GM19463 (cell line): ENCODE measurements around the gene TTC32.
A peak's percentile ranks its signal among the peaks of the same experiment; 100 is the strongest.
"Not testable (repeated sequence)": the region's sequence is repeated elsewhere in the genome, so short reads cannot be mapped to it uniquely, and the experiment has no call there.

Experiments used
- ATAC-seq: cut with Tn5 transposase; IDR thresholded peaks from one replicate; pipeline ENCODE4 v1.9.1; 2021; ENCODE audit warnings: mild to moderate bottlenecking, moderate library complexity; ENCODE audit not compliant: unreplicated experiment

Gene TTC32

DNA sequence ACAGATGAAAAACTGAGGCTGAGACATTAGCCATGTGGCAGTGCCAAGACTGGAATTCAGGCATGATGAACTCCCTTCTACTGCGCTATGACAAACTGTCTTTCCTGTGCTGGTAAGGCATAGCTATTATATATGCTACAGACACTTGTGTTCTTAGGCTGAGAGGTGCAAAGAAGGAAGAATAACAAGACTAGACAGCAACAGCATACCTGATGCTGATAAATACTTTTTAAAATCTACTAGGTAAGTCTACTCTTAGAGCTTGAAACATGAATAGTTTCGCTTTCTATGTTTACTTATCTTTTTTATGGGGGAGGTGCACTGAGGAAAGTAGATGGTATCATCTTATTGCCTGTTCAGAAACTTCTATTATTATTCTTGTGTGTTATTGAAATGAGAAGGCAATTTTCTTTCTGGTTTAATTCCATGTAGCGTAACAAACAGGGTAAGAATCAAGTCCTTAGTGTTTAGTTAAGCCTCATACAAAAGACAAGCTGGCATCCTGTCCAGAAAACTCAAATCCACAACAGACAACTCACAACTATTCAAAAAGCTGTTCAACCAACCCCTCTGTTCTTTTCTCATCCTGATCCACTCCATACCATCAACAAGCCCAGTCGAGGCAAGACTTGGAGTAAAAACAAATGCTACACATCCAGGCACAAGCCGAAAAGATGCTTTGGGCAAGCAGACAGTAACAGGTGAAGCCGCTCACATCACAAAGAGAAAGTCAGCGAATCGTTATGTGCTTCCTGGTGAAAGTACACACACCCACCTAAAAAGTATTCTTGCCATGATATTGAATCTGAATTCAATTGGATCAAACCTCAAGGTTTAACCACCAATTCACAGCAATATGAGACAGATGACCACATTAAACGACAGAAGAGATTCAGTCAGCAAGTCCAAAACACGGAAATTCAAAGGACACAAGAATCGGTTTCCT, 1.5 kb downstream of the TTC32 start:
- ATAC-seq = peak; percentile 22

DNA sequence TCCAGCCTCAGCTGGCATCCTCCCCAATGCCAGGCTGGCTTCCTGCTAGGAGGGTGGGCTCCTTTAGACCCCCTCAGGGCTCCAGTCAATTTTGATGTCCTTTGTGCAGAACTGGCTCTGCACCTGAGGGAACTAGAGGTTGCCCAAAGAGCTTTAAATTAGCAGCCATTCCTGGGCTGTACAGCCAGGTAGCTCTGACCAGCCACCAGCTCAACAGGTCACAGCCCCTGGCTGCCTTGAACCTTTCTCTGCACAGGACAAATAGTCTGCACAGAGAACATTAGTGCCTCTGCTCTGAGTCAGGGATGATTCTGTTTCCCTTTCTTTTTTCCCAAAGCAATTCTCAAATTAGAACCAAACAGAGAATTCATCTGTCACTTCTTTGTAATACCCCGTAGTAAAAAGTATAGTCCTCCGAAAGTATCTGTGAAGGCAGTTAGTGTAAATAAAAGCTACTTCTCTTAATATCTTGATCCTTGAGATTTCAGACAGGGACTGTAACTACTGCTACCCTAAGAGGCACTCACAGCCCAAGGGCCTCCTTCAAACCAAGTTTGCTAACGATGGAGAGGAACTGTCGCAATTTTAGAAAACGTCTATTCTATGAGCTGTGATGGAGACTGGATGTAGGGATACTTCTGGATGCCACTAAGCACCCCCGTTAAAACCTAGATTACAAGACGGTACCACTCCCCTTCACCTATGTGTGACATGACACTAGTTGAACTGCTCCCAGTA, 3.0 kb downstream of the TTC32 start:
- ATAC-seq = no peak

DNA sequence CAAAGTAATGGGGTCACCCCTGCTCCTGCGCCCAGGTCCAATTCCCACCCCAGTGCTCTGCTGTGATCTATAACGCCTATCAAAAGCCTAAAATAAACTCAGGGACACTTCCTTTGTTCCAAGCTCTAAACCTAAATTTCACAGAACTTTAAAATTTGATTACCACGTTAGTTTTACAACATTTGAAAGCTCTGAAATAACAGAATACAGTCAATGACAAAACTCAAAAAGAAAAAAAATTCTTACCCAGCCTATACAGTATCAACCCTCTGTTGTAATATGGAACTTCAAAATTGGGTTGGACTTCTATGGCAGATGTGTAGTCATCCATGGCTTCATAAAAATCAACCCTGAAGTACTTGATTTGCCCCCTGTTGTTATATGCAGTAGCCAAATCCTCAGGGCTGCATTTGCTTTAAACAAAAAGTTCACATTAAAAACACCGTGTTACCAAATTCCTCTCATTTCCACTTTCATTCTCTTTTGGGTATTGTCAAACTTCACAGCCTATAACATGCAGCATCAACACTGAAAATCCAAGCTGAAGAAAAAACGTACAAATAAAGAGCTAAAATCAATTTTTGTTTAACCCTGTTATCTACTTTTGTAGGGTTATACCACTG, 4.0 kb downstream of the TTC32 start:
- no peak for ATAC-seq

DNA sequence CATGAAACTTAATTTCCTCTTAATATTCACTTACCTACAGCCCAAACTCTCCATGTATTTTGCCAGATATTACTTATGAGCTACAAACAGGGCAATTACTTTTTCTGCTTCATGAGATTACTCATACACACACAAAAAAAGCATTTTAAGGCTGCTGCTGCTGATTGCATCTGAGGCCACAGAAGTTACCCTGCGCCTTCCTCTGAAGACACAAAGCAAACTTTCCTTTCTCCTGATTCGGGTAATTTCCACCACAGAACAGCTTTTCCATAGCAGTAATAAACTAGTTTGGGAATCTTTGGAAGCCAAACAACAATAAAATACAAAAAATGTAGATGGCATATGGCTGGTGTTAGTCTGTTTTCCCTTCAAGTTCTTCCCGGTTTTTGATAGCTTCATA, 6.2 kb downstream of the TTC32 start:
- no peak for ATAC-seq

DNA sequence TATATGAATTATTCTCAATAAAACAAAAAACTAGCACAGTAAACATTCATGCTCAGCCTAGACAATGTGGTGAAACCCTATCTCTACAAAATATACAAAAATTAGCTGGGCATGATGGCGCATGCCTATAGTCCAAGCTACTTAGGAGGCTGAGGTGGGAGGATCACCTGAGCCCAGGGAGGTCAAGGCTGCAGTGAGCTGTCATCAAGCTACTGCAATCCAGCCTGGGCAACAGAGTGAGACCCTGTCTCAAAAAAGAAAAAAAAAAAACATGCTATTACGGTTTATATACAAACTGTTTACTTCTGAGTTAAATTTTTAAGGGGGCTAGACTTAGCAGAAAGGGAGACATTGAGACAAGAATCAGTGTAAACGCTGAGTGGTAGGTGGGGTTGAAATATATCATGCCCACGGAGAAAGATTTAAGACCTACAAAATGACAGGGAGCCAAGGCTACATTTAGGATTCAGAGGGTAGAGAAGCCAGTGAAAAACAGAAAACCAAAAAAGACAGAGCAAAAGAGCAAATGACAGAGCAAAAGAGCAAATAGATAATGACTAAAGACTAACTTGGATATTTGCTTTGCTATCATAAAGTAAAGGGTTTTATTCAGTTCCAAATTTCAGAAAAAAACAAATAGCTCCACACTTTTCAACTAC, 7.5 kb downstream of the TTC32 start:
- peak; percentile 12 for ATAC-seq

DNA sequence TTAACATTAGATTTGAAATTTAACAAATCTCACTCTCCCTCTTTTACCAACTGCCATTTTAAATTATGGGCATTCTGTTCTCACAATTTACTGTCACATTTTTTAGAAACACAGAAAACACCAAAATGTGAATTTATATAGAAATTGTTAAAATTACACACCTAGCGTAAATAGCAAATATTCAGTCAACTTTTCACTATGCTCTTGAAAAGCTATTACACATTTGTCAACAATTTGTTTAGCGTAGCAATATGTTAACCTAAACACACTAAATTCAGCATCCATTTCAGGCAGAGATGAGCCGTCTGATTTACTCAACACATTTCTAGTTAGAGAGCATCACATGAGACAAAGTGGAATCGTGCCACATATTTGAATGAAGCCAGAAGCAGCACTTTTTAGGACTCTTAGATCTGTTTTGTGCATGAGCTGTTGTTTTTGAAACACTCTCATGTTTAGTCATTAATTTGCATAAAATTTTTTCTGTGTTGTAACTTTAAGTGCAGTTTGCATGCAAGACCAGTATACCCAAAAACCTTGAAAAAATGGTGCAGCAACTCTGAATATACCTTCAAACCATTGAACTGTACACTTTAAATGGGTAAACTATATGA, 8.2 kb downstream of the TTC32 start:
- ATAC-seq = peak; percentile 67

DNA sequence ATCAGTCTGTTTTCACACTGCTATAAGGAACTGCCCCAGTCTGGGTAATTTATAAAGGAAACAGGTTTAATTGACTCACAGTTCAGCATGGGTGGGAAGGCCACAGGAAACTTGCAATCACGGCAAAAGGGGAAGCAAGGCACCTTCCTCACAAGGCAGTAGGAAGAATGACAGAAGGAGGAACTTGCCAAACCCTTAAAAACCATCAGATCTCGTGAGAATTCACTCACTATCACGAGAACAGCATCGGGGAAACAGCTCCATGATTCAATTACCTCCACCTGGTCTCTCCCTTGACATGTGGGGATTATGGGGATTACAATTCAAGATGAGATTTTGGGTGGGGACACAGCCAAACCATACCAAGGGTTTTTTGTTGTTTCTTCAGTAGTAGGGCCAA, 9.8 kb downstream of the TTC32 start:
- ATAC-seq = not testable (repeated sequence)

DNA sequence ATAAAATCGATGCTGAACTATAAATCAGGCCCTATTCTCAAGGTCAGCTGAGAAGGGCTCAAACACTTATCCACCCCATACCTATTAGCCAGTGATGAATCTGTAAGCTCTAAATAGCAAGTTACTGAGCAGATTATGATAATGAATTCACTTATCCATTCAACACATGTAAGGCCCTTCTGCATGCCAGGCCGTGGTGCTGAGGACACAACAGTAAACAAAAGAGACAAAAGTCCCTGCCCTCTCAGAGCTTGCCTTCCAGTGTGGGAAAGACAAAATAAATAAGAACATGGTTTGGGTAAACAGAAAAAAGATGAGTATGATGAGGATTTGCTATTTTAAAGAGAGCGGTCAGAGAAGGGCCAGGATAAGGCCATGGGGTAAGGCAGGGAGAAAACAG, 11.7 kb downstream of the TTC32 start:
- ATAC-seq = no peak

DNA sequence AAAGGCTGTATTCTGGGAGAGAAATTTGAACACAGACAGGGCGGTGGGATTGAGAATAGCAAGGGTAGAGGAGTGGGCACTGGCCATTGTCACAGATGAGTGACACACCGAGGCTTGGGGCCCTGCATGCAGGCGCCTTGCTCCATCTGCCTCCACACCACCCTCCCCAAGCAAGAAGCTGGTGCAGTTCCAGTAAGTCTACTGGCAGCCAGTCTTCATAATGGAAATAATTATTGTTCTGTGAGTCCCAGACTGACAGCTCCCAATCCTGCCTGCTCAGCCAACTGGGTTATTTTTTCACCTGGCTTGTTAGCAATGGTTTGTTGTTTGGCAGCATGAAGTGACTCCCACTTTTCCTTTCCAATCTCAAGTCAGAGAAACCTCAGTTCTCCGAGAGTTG, 13.0 kb downstream of the TTC32 start:
- no peak for ATAC-seq

DNA sequence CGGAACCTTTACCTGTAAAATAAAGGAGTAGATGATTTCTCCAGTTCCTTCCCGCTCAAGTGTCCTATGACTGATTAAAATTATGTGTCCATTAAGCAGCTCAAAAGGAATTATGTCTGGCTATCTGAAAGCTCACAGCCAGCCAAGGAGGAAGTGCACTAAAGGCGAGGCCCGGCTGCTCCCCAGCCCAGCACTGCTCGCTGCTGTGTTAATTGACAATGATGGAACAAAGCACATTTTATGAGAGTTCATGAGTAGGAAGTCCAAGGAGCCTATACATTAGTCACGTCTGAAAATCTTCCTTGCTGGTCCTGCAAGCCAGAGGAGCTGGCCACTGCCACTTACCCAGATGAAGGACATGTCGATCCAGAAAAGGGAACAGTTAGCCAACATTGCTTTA, 14.3 kb downstream of the TTC32 start:
- ATAC-seq = no peak

DNA sequence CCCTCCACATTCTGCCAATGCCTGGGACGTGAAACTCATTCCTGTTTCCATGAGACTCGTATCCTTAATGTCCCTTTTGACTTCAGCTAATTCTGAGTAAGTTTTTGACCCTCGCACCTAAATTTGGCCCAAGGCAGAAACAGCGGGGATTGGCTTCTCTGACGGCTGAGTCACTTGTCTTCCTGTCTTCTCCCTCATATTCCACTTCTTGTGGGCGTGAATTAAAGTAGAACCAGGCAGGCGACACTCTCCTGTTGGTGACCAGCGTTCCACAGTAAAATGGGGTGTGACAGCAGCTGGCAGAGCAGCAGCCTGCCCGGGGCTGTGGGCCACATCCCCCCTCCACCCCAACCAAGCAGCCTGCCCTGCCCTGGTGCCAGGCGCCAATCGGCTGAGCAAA, 15.5 kb downstream of the TTC32 start:
- ATAC-seq = no peak

DNA sequence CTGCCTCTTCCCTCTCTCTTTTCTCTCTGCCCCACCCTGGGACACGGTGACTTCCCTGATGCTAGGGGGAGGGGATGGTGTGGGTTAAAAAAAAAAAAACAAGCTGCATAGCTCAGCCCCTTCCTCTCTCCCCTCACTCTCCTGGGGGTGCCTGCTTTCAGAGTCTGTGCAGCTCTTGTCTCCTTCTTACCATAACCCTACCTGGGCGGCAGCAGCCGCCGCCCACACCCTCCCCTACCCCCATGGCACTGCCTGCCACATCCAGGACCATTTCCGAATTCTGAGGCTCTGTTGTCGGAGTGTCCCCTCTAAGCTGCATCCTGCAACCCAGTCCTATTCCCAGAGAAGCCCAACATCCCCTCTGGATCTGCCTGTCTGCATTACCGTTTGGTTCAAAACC, 16.0 kb downstream of the TTC32 start:
- ATAC-seq = no peak

DNA sequence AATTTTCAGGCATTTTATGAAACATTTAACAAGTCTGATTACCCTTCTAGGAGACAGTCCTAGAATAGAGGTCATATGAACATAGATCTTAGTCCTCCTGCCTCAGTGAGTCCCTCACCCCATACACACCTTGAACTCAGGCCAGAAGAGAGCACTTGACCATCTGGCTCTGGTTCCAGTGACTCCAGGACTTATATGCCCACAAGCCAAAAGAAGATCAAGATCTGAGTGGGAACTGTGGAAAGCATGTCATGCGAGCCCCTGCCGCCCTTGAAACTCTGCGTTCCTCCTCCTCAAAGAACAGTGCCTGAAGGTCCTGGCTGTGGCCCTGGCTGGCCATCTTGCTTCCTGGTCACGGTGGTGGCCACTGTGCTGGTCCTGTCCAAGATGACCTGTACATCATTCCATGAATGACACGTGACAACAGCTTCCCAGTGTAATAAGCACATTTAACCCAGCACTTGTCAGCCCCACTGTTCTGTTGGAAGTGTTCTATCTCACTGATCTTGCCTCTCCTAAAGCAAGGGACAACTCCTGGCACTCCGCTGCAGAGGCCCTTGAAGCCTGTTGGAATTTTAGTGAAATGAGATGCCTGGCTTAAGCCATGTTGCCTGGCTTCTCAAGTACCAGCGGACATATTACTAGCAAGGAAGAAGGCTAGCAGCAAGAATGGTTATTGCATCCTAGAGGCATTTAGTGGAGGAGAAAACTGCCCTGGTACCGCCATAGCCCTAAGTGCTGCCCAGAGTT, 17.6 kb downstream of the TTC32 start:
- no peak for ATAC-seq

DNA sequence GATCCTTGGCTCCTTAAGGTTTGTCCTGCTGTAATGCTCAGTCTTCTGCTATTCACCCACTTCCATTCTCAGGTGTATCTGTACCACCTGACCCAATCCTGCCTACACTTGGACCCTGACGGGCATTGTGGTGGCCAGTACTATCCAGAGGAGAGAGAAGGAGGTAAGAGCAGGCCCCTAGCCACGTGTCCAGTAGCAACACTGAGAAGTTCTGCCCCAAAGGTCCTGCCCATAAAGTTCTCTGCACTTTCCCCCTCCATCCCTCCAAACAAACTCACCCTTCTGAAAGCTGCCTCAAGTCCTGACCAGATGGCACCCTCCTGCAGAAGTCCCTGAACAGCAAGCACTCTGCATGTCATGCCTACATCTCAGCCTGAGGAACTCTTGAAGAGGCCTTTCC, 18.3 kb downstream of the TTC32 start:
- no peak for ATAC-seq

DNA sequence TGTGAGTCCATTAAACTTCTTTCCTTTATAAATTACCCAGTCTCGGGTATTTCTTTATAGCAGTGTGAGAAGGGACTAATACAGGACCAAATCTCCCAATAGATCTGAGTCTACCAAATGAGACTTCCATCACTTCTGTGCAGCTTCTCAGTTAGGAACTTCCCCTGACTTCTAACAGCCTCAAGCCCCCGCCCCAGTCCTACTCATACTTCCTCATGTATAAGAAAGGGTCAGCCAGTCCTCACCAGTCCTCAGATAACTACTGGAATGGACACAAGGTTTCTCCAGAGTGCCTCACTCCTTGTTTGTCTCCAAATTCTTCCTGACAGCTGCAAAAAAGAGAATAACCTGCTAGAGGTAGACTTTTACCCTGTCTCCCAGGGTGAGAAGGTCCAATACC, 19.5 kb downstream of the TTC32 start:
- ATAC-seq = no peak

DNA sequence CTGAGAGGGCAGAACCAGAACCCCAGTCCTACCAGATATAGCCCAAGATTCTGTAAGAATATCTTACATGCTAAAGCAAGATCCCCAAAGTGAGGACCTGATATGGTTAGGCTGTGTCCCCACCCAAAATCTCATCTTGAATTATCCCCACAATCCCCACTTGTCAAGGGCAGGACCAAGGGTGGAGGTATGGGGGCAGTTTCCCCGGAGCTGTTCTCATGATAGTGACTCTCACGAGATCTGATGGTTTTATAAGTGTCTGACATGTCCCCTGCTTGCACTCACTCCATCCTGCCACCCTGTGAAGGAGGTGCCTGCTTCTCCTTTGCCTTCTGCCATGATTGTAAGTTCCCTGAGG, 19.9 kb downstream of the TTC32 start:
- no peak for ATAC-seq

DNA sequence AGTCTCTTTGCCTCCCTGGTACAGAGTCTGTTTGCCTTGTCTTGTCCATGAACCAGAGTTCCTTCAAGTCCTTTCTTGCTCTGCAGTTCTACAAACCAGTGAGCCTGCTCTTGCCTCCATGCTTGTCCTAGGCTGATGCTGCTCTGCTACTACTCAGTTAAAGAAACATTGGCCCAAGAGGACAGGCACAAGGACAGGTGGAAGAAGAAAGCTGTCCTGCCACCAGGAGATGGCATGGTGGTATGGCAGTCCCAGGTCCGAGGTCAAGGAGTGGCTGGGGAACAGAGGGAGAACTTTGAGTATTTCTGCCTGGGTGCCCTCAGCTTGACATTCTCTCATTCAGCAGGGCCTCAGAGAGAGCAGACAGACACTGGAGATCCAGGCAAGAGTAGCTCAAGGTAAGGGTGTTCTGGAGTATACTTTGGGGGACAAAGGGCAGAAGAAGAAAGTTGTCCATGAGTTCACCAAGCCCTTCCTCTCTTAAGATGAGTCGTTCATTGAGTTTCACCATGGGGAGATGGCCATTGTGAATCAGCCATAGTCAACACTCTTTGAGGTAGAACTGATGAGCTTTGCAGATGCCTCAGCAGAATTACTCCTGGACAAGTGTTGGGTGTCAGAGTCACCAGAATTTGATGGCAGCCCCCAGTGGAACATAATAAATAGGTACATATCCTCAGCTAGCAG, 20.4 kb downstream of the TTC32 start:
- ATAC-seq = no peak

DNA sequence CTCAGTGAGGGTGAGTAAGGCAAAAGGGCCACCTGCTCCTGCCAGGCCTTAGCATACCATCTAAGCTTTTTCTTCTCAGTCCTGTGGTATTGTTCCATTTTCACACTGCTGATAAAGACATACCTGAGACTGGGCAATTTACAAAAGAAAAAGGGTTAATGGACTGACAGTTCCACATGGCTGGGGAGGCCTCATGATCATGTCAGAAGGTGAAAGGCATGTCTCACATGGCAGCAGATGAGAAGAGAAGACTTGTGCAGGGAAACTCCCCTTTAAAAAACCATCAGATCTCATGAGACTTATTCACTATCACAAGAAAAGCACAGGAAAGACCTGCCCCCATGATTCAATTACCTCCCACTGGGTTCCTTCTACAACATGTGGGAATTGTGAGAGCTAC, 21.6 kb downstream of the TTC32 start:
- not testable (repeated sequence) for ATAC-seq

DNA sequence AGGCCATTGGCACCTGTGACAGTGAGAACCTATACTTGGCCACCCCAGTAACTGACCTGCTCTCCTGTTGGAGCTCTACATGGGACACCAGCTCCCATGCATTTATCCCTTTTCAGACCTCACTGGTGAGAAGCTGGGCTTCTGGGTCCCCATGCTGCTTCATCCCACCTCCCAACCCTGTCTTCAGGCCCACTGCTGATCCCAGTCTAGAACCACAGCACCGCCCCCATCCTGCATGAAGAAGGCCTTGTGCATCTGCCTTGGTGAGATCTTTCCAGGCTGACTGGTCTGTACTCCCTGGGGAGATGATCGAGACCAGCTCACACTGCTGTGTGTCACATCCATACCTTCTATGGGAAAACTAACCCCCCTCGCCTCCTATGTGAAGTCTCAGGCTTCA, 22.7 kb downstream of the TTC32 start:
- ATAC-seq = no peak
